Skeletal muscle satellite cell (primary cell): ENCODE measurements around the gene TESK1. TPM values are rescaled to one million over a fixed set of nuclear protein-coding genes. Genes with fewer than 3 reads are reported as not detected.
A peak's percentile ranks its signal among the peaks of the same experiment; 100 is the strongest.

Source experiments
- H3K27me3 ChIP-seq: 2 replicates; pipeline ENCODE4 v1.7.0; 2013; ENCODE audit warnings: low read length; ENCODE audit not compliant: control insufficient read depth, insufficient read depth
- H3K36me3 ChIP-seq: 2 replicates; pipeline ENCODE4 v1.7.0; 2013; ENCODE audit warnings: mild to moderate bottlenecking, control low read depth, low read length; ENCODE audit not compliant: insufficient read depth
- H3K4me1 ChIP-seq: 2 replicates; pipeline ENCODE4 v1.7.0; 2013; ENCODE audit warnings: low read length; ENCODE audit not compliant: control insufficient read depth, insufficient read depth
- H3K4me2 ChIP-seq: 2 replicates; pipeline ENCODE4 v1.7.0; 2013; ENCODE audit warnings: mild to moderate bottlenecking, low read length
- H3K4me3 ChIP-seq: 2 replicates; pipeline ENCODE4 v1.7.0; 2013; ENCODE audit warnings: low read length
- H3K9ac ChIP-seq: 2 replicates; pipeline ENCODE4 v1.7.0; 2013; ENCODE audit warnings: mild to moderate bottlenecking, low read depth, low read length, moderate library complexity
- H3K9me3 ChIP-seq: replicated peaks from 2 replicates; pipeline ENCODE4 v1.7.0; 2013; ENCODE audit warnings: mild to moderate bottlenecking, control low read depth, low read length
- total RNA-seq: library from RNA; depleted of rRNA; stranded (reverse); fragments of >200 nt; gene quantifications from 2 replicates; pipeline ENCODE4 v1.2.3, GENCODE V29; 2012; rRNA removed

The TESK1 gene, protein sequence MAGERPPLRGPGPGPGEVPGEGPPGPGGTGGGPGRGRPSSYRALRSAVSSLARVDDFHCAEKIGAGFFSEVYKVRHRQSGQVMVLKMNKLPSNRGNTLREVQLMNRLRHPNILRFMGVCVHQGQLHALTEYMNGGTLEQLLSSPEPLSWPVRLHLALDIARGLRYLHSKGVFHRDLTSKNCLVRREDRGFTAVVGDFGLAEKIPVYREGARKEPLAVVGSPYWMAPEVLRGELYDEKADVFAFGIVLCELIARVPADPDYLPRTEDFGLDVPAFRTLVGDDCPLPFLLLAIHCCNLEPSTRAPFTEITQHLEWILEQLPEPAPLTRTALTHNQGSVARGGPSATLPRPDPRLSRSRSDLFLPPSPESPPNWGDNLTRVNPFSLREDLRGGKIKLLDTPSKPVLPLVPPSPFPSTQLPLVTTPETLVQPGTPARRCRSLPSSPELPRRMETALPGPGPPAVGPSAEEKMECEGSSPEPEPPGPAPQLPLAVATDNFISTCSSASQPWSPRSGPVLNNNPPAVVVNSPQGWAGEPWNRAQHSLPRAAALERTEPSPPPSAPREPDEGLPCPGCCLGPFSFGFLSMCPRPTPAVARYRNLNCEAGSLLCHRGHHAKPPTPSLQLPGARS
- total RNA-seq = 6.1 and 10.9 TPM in 2 replicates

DNA sequence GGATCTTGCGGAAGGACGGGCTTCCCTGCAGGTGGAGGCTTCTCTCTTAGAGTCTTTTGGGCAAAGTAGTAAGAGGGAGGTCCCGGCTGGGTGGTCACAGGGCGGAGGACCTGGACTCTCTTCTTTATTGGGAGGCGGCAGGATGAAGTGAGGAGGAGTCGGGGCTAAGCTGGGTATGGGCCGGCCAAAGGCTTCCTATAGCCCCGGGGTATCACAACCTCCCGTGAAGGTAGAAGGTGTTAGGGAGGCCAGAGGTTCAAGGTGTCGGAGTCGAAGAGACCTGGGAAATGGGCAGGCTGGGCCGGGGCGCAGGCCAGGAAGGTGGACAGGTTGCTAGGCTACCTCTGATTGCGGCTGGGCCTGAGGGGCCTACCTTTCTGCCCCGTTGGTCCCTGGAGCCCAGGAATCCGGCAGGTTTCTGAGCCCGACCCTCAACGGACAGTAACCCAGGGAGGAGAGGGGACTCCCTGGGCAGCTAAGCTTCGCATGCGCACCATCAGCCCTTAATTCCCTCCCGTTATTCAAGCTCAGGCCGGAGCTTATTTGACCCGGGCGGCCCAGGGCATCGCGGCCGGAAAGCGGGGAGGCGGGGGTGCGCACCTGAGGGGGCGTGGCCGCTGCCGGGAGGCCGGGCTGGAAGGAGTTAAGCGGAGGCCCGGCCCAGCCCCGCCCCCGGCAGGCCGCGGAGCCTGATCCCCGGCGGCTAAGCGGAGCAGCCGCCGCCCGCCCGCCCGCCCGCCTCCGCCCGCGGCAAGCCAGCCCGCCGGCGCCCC is at the start of gene TESK1:
TSS of gene TESK1 (plus strand) at position 685 of the 773 bp plus-strand sequence. CDS start 358 bp downstream, outside the sequence.
- Histone ChIP-seq H3K9me3 (no peaks in the 10 kb centered on the region), H3K27me3 (no peaks in the 10 kb centered on the region), H3K36me3 (peaks cover 22% of the 10 kb centered on the region), H3K4me3 (peak within 1 kb of the TSS; percentile 69), H3K4me1 (peaks cover 44% of the 10 kb centered on the region), H3K9ac (peak within 1 kb of the TSS; percentile 85), H3K4me2 (peak within 1 kb of the TSS; percentile 88)

DNA sequence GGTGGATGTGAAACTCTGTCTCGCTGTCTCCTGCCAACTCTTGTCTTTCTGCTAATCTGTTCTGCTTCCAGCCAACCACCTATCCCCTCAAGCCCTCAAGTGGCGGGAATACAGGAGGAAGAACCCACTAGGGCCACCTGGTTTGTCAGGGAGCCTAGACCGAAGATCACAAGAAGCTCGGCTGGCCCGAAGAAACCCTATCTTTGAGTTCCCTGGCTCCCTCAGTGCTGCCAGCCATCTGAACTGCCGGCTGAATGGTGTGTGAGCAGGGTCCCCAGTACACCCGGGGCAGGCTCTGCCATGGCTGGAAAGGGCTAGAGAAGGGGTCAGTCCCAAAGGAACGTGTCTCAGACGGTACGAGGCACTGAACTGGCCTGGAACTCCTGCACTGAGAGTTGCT is 49.2 kb upstream of the TESK1 start:
- Histone ChIP-seq H3K9me3 (no peaks in the 10 kb centered on the region), H3K36me3 (peaks cover 60% of the 10 kb centered on the region), H3K27me3 (no peaks in the 10 kb centered on the region), H3K4me1 (peaks cover 29% of the 10 kb centered on the region), H3K4me3 (no peak overlapping the region), H3K4me2 (no peak overlapping the region), H3K9ac (no peak overlapping the region)

DNA sequence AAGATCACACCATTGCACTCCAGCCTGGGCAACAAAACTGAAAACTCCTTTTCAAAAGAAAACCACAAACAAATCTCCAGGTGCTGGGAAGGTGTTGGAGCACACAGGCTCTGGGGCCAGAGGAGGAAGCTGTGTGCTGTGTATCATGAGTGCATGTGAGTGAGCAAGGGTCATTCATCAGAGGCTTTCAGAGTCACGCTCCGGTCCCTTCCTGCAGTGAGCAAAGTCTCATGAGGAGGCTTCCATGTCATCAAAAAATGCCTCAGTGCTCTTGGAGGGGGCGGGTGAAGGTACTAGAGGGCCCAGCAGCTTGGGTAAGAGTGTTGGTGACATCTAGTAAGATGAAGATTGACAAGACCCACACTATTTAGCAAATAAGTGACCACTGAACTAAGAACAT is 48.3 kb upstream of the TESK1 start:
- Histone ChIP-seq H3K9ac (no peak overlapping the region), H3K36me3 (peaks cover 67% of the 10 kb centered on the region), H3K9me3 (no peaks in the 10 kb centered on the region), H3K4me3 (no peak overlapping the region), H3K4me1 (peaks cover 21% of the 10 kb centered on the region), H3K27me3 (no peaks in the 10 kb centered on the region), H3K4me2 (no peak overlapping the region)

DNA sequence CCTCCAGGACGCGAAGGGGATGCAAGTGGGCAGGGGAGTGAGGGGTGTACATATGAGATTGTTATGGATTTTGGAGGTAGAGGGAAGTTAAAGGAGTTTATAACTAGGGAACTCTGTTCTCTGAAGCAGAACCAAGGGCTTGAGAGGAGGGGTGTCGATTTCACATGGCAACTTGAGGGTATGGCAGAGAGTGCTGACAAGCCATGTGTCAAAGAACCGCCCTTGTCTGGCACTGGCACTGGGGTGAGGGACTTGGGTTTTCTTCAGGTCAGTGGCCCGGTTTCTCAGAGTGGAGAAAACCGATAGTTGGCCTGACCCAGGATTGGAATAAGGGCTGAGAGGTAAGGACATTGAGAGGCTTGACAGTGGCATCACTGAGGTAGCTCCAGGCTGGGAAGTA is 47.7 kb upstream of the TESK1 start:
- Histone ChIP-seq H3K4me2 (no peak overlapping the region), H3K4me3 (no peak overlapping the region), H3K9ac (no peak overlapping the region), H3K27me3 (no peaks in the 10 kb centered on the region), H3K36me3 (peaks cover 72% of the 10 kb centered on the region), H3K9me3 (no peaks in the 10 kb centered on the region), H3K4me1 (peaks cover 16% of the 10 kb centered on the region)

DNA sequence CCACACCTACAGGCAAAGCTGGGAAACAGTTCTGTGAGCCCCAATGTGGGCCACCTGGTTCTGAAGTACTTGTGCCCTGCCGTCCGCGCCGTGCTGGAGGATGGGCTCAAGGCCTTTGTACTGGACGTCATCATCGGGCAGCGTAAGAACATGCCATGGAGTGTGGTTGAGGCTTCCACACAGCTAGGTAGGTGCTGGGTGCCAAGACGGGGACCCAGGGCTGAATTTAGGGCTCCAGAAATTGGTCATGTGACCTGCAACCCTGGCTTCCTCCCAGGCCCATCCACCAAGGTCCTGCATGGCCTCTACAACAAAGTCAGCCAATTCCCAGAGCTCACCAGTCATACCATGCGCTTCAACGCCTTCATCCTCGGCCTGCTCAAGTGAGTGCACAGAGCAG is 46.9 kb upstream of the TESK1 start:
- no peaks in the 10 kb centered on the region for H3K27me3 ChIP-seq
- no peak overlapping the region for H3K4me3 ChIP-seq
- H3K4me2 ChIP-seq = no peak overlapping the region
- H3K9ac ChIP-seq = no peak overlapping the region
- peaks cover 8% of the 10 kb centered on the region for H3K4me1 ChIP-seq
- H3K36me3 ChIP-seq = peaks cover 81% of the 10 kb centered on the region
- no peaks in the 10 kb centered on the region for H3K9me3 ChIP-seq

DNA sequence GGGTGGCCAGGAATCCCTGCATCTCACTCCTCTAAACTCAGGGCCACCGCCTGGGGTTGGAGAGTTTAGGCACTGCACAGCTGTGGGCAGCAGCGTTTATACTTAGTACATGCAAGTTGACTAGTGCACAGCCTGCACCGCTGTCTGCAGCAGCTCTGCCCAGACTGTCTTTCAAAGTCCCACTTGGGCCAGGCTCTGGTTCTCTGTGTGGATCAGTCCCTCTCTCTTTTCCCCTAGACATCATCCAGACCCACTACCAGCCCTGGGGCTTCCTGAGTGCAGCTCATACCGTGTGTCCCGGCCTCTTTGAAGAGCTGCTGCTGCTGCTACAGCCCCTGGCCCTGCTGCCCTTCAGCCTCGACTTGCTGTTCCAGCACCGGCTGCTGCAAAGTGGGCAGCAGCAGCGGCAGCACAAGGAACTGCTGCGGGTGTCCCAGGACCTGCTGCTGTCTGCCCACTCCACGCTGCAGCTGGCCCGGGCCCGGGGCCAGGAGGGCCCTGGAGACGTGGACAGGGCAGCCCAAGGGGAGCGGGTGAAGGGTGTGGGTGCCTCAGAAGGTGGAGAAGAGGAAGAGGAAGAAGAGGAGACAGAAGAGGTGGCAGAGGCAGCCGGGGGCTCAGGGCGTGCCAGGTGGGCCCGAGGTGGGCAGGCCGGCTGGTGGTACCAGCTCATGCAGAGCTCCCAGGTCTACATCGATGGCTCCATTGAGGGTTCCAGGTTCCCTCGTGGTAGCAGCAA is 45.1 kb upstream of the TESK1 start:
- Histone ChIP-seq H3K4me3 (no peak overlapping the region), H3K4me2 (no peak overlapping the region), H3K9ac (no peak overlapping the region), H3K36me3 (peaks cover 74% of the 10 kb centered on the region), H3K27me3 (no peaks in the 10 kb centered on the region), H3K4me1 (peaks cover 16% of the 10 kb centered on the region), H3K9me3 (no peaks in the 10 kb centered on the region)

DNA sequence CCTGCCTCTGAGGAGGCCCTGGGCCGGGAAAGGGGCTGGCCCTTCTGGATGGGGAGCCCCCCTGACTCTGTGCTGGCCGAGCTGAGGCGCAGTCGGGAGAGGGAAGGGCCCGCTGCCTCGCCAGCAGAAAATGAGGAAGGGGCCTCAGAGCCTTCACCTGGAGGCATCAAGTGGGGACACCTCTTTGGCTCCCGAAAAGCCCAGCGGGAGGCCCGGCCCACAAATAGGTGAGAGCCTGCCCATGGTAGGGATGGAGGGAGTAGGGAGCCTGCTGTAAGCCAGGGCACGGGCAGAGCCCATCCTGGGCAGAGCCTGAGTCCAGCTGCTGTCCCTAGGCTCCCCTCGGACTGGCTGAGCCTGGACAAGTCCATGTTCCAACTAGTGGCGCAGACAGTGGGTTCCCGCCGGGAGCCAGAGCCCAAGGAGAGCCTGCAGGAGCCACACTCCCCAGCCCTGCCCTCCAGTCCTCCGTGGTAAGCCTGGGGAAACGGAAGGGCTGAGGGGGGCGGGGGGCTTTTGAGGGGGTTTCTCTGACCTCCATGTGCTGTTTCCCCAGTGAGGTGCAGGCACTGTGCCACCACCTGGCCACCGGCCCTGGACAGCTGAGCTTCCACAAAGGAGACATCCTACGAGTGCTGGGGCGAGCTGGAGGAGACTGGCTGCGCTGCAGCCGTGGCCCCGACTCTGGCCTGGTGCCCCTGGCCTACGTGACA is 44.3 kb upstream of the TESK1 start:
- no peaks in the 10 kb centered on the region for H3K9me3 ChIP-seq
- no peak overlapping the region for H3K4me2 ChIP-seq
- H3K9ac ChIP-seq = no peak overlapping the region
- no peaks in the 10 kb centered on the region for H3K27me3 ChIP-seq
- H3K4me1 ChIP-seq = peaks cover 17% of the 10 kb centered on the region
- H3K36me3 ChIP-seq = peaks cover 69% of the 10 kb centered on the region
- no peak overlapping the region for H3K4me3 ChIP-seq

DNA sequence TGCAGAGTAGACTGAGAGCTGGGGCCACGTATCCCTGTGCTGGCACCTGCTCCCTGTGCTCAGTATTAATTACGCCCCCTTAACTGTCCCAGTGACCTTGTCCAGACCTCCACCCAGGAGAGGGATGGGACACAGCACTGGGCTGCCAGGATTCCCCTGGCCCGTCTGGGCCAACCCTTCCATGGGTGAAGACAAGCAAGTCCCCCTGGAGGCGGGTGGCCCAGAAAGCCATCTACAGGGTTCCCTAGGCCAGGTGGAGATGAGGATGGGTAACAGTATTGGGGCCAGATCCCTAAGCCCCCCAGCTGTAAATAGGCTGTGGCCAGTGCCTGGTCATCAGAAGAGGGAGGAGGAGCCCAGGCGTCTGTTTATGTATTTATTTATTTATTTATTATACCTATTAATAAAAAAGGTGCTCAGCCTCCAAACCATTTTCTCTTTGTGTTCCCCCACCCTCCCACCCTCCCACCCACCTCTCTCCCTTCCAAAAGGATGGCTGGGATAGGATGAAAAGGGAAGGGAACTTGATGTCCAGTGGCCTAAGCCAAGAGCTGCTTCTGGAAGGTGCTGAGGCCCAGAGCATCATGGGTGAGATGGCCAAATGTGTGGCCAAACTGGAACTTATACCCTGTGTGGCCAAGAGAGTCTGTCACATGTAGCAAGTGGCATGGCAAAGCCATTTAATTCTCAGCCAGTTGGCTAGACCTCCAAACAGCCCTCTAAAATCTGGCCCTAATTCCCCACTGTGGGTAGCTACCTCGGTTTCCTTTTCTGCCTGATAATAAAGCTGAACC is 43.4 kb upstream of the TESK1 start:
- no peak overlapping the region for H3K9ac ChIP-seq
- H3K4me1 ChIP-seq = peaks cover 22% of the 10 kb centered on the region
- peaks cover 62% of the 10 kb centered on the region for H3K36me3 ChIP-seq
- H3K4me2 ChIP-seq = no peak overlapping the region
- H3K27me3 ChIP-seq = no peaks in the 10 kb centered on the region
- H3K4me3 ChIP-seq = no peak overlapping the region
- no peaks in the 10 kb centered on the region for H3K9me3 ChIP-seq

DNA sequence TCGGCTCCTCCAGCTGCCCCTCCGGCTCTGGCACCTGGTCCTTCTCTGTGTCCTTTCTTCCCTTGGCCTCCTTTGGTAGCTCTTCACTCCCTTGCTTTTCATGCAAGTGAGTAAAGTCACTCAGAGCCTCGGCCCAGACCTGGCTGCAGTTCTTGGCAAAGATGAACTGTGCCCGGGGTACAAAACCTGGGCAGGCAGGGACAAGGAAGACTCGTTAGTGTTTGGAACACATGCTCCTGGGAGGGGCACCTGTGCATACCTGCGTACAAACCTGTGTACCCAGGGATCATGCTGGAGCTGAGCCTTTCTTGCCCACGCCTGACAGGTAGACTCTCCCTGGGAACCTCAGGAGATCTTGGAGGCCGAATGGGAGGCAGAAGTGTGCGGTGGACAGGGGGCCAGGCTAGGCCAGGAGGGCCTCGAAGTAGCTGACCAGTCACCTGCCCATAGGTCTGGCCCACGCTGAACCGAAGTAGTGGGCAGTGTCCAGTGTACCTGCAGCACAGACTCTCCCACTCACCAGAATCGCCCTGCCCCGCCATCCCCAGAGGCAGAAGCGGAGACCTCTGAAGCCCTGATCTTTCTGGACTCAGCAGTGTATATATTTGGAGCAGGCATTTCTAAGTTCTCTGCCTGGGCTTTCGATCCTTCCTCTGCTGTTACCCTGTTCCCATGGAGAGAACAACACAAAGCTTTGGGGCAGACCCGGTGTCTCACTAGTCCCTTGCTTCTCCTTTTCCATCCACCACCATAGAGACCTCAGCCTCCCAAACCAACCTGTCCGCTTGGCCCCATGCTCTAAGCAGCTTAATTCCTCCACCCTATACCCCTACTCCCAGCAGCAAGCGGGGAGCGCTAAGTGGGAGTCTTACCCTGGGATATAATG is 41.9 kb upstream of the TESK1 start:
- H3K9me3 ChIP-seq = no peaks in the 10 kb centered on the region
- no peak overlapping the region for H3K9ac ChIP-seq
- H3K27me3 ChIP-seq = no peaks in the 10 kb centered on the region
- peaks cover 22% of the 10 kb centered on the region for H3K4me1 ChIP-seq
- H3K4me2 ChIP-seq = no peak overlapping the region
- peaks cover 48% of the 10 kb centered on the region for H3K36me3 ChIP-seq
- H3K4me3 ChIP-seq = no peak overlapping the region
